Kidney (tissue), 14 donors: ENCODE measurements around the gene NENF. TPM values are rescaled to one million over a fixed set of nuclear protein-coding genes. Genes with fewer than 3 reads are reported as not detected.

ENCODE experiments used
- DNase-seq, 5 donors: peaks; one replicate each; pipeline ENCODE4 v3.0.0-alpha.2; 2013 to 2020
- FAIRE-seq: peaks from 2 replicates; lab custom pipeline; 2012; peaks lifted over from hg19 to GRCh38; lab: Jason Lieb, UNC
- H3K27ac ChIP-seq, 2 donors: one replicate each; pipeline ENCODE4 v1.7.0; 2013; ENCODE audit warnings: low read depth in 2 of 2, low read length in 2 of 2, inconsistent platforms in 1 of 2
- H3K27me3 ChIP-seq: one replicate; pipeline ENCODE4 v1.7.1; 2013; ENCODE audit warnings: low read length, inconsistent platforms; ENCODE audit not compliant: control insufficient read depth, insufficient read depth
- H3K36me3 ChIP-seq, 3 donors: one replicate each; pipeline versions ENCODE4 v1.7.0 to v1.7.1; 2013; ENCODE audit warnings: low read length in 3 of 3, control low read depth in 1 of 3, inconsistent platforms in 1 of 3; ENCODE audit not compliant: insufficient read depth in 3 of 3, control insufficient read depth in 2 of 3
- H3K4me1 ChIP-seq, 3 donors: one replicate each; pipeline versions ENCODE4 v1.7.0 to v1.7.1; 2013; ENCODE audit warnings: low read length in 3 of 3, inconsistent platforms in 1 of 3, low read depth in 1 of 3; ENCODE audit not compliant: control insufficient read depth in 2 of 3, insufficient read depth in 2 of 3
- H3K4me3 ChIP-seq, 3 donors: one replicate each; pipeline versions ENCODE4 v1.7.0 to v1.8.1; 2013; ENCODE audit warnings: low read length in 3 of 3, control low read depth in 1 of 3, inconsistent platforms in 1 of 3
- H3K9ac ChIP-seq, 3 donors: one replicate each; pipeline versions ENCODE4 v1.7.0 to v1.7.1; 2013; ENCODE audit warnings: low read length in 3 of 3, control low read depth in 1 of 3, inconsistent platforms in 1 of 3
- H3K9me3 ChIP-seq, 3 donors: one replicate each; pipeline versions ENCODE4 v1.7.0 to v1.7.1; 2013; ENCODE audit warnings: low read length in 3 of 3, control low read depth in 1 of 3, inconsistent platforms in 1 of 3; ENCODE audit not compliant: control insufficient read depth in 2 of 3, insufficient read depth in 1 of 3
- intact Hi-C: fragments of 100-400 bp; cut with DNase I; formaldehyde crosslinking; loops from one replicate; pipeline ENCODE4 v1.11.1; 2022
- polyA plus RNA-seq: library from polyadenylated mRNA; stranded (reverse); fragments of 350-450 nt; fragmentation: Illumina TruSeq; extraction: RNeasy Lipid Tissue Mini Kit (QIAGEN cat#74804); gene quantifications from one replicate; pipeline ENCODE4 v1.2.3, GENCODE V29; 2014; ENCODE audit warnings: low read depth, low replicate concordance; ENCODE audit not compliant: insufficient read depth
- total RNA-seq: library from RNA; stranded (reverse); fragmentation: NEBNext Ultra II Directional; extraction: Animal tissue kit (Norgen Biotek cat#: 25700); gene quantifications from one replicate; pipeline ENCODE4 v1.2.1, GENCODE V29; 2021
- TF ChIP-seq, protein P1 (sequence below): IDR thresholded peaks from 3 replicates; pipeline ENCODE4 v1.5.1; 2012; ENCODE audit warnings: mild to moderate bottlenecking, moderate library complexity, borderline replicate concordance; ENCODE audit not compliant: insufficient read depth; ENCODE audit errors: extremely low read depth
- donor health status: control.
- donor health status: control.
- donor health status: control.
- donor health status: control.
- donor health status: control.
- donor health status: DM: yes; HTN: yes; CAD: no.
- donor health status: Normal renal cell carcinoma (clear cell type).

The NENF gene
- total and polyA plus RNA-seq, 2 donors from 2014 or later, result 63.0 to 210 TPM

DNA sequence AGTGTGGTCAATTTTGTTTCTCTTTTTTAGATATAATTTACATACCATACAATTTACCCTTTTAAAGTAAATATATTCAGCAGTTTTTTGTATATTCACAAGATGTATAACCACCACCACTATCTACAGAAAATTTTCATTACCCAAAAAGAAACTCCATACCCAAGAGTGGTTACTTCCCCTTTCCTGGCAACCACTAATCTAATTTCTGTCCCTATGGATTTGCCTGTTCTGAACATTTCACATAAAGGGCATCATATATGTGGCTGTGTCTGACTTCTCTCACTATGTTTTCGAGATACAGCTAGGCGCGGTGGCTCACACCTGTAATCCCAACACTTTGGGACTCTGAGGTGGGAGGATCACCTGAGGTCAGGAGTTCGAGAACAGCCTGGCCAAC lies 31.7 kb upstream of the NENF start:
- Histone ChIP-seq H3K27me3 (no peaks in the 10 kb centered on the region), H3K9ac (no peak overlapping the region), H3K4me3 (no peak overlapping the region), H3K27ac (no peak overlapping the region), H3K4me1 (no peaks in the 10 kb centered on the region), H3K36me3 (peaks cover 0 to 4% (median 2%) of the 10 kb centered on the region in 3 donors), H3K9me3 (peaks cover 0 to 5% (median 3%) of the 10 kb centered on the region in 3 donors)
- intact Hi-C loops, result no loop called here
- TF ChIP-seq, protein P1, sequence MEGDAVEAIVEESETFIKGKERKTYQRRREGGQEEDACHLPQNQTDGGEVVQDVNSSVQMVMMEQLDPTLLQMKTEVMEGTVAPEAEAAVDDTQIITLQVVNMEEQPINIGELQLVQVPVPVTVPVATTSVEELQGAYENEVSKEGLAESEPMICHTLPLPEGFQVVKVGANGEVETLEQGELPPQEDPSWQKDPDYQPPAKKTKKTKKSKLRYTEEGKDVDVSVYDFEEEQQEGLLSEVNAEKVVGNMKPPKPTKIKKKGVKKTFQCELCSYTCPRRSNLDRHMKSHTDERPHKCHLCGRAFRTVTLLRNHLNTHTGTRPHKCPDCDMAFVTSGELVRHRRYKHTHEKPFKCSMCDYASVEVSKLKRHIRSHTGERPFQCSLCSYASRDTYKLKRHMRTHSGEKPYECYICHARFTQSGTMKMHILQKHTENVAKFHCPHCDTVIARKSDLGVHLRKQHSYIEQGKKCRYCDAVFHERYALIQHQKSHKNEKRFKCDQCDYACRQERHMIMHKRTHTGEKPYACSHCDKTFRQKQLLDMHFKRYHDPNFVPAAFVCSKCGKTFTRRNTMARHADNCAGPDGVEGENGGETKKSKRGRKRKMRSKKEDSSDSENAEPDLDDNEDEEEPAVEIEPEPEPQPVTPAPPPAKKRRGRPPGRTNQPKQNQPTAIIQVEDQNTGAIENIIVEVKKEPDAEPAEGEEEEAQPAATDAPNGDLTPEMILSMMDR, result no peak
- FAIRE-seq (no peak), DNase-seq (no peak)

DNA sequence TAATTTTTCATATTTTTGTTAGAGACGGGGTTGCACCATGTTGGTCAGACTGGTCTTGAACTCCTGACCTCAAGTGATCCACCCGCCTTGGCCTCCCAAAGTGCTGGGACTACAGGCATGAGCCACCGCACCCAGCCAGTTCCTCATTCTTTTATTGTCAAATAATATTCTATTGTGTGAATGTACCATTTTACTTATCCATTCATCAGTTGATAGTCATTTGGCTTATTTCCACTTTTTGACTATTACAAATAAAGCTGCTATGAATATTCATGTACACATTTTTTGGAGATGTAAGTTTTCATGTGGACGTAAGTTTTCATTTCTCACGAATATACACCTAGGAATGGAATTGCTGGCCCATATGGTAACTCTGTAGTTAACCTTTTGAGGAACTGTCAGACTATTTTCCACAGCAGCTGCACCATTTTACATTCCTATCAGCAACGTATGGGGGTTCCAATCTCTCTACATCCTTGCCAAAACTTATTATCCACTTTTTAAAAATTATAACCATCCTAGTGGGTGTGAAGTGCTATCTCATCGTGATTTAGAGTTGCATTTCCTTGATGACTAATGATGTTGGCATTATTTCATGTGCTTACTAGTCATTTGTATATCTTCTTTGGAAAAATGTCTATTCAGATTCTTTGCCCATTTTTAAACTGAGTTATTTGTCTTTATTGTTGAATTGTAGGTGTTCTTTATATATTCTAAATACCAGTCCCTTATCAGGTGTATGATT lies 30.7 kb upstream of the NENF start:
- H3K4me1 ChIP-seq, result no peaks in the 10 kb centered on the region
- H3K36me3 ChIP-seq, result peaks cover 0 to 4% (median 2%) of the 10 kb centered on the region in 3 donors
- H3K4me3 ChIP-seq, result no peak overlapping the region
- DNase-seq (no peak), FAIRE-seq (no peak)
- TF ChIP-seq, protein P1, result no peak
- intact Hi-C loops, result no loop called here
- H3K9me3 ChIP-seq, result peaks cover 0 to 2% (median 2%) of the 10 kb centered on the region in 3 donors
- no peak overlapping the region for H3K27ac ChIP-seq
- H3K27me3 ChIP-seq, result no peaks in the 10 kb centered on the region
- H3K9ac ChIP-seq, result no peak overlapping the region

DNA sequence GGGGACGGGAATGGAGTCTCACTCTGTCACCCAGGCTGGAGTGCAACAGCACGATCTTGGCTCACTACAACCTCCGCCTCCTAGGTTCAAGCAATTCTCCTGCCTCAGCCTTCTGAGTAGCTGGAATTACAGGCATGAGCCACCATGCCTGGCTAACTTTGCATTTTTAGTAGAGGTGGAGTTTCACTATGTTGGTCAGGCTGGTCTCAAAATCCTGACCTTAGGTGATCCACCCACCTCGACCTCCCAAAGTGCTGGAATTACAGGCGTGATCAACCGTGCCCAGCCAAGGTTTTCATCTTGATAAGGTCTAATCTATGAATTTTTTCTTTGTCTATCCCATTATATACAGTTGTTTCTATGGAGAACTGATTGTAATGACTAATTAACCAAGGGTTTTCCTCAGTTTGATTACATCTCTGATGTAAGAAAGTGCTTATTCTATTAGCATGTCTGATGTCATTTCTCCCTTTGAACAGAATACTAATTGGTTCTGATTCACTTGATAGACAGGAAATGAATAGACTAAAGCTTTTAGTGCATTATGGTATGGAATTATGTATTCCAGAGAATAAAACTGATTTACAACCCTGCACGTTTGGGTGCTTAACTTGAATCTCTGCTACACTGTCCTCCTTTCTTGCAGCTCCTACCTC lies 29.9 kb upstream of the NENF start:
- no peaks in the 10 kb centered on the region for H3K4me1 ChIP-seq
- TF ChIP-seq, protein P1, result no peak
- no peak overlapping the region for H3K27ac ChIP-seq
- H3K4me3 ChIP-seq, result no peak overlapping the region
- no peak for DNase-seq
- intact Hi-C loops, result no loop called here
- H3K27me3 ChIP-seq, result no peaks in the 10 kb centered on the region
- H3K36me3 ChIP-seq, result peaks cover 0 to 4% (median 2%) of the 10 kb centered on the region in 3 donors
- no peak for FAIRE-seq
- no peak overlapping the region for H3K9ac ChIP-seq
- H3K9me3 ChIP-seq, result no peaks in the 10 kb centered on the region
